A673 (cell line): Measurements from ENCODE around the gene RSPH3. TPM values are rescaled to one million over a fixed set of nuclear protein-coding genes. Genes with fewer than 3 reads are reported as not detected.
A peak's percentile ranks its signal among the peaks of the same experiment; 100 is the strongest.

ENCODE experiments used
- BruUV-seq: library from RNA; stranded (reverse); fragments of 400-500 nt; replicated peaks from 2 replicates; lab custom pipeline; 2021; lab: Mats Ljungman, UMichigan
- CTCF ChIA-PET: fragments of 300-600 bp; sonication (Branson Sonifier 250); formaldehyde crosslinking; loops from one replicate; lab custom pipeline; 2022; ENCODE audit warnings: antibody characterized with exemption; lab: Charles Lee
- POLR2A ChIA-PET: fragments of 300-600 bp; sonication (Branson Sonifier 250); formaldehyde crosslinking; loops from one replicate; lab custom pipeline; 2022; ENCODE audit warnings: antibody characterized with exemption; ENCODE audit not compliant: low non-redundant PET; lab: Charles Lee
- DNase-seq: peaks from one replicate; pipeline ENCODE4 v3.0.0-alpha.2; 2015; ENCODE audit warnings: low spot score
- H3K27ac ChIP-seq: fragments of 200-600 bp; sonication (generic); 2 replicates; pipeline ENCODE4 v1.5.1; 2016; ENCODE audit warnings: mixed run types, low read depth, mild to moderate bottlenecking, mixed read lengths, antibody characterized with exemption, low read length; ENCODE audit not compliant: poor library complexity, severe bottlenecking
- H3K27me3 ChIP-seq: fragments of 200-600 bp; sonication (generic); replicated peaks from 2 replicates; pipeline ENCODE4 v1.6.1; 2017; ENCODE audit warnings: mixed run types, low read depth, mild to moderate bottlenecking, mixed read lengths, antibody characterized with exemption, low read length; ENCODE audit not compliant: insufficient read depth, poor library complexity
- H3K36me3 ChIP-seq: fragments of 200-600 bp; sonication (generic); 2 replicates; pipeline ENCODE4 v1.6.1; 2016; ENCODE audit warnings: mixed run types, mild to moderate bottlenecking, mixed read lengths, antibody characterized with exemption, low read length; ENCODE audit not compliant: insufficient read depth, poor library complexity, severe bottlenecking
- H3K4me1 ChIP-seq: fragments of 200-600 bp; sonication (generic); 2 replicates; pipeline ENCODE4 v1.6.1; 2017; ENCODE audit warnings: mixed run types, mild to moderate bottlenecking, mixed read lengths, antibody characterized with exemption, low read length; ENCODE audit not compliant: insufficient read depth, poor library complexity, severe bottlenecking
- H3K4me3 ChIP-seq: fragments of 200-600 bp; sonication (generic); 2 replicates; pipeline ENCODE4 v1.5.1; 2016; ENCODE audit warnings: low read depth, mixed run types, mild to moderate bottlenecking, mixed read lengths, low read length; ENCODE audit not compliant: poor library complexity, severe bottlenecking
- H3K9me3 ChIP-seq: fragments of 200-600 bp; sonication (generic); 2 replicates; pipeline ENCODE4 v1.6.1; 2016; ENCODE audit warnings: mixed run types, low read depth, mild to moderate bottlenecking, mixed read lengths, antibody characterized with exemption, low read length; ENCODE audit not compliant: poor library complexity, severe bottlenecking
- EZH2 ChIP-seq: fragments of 200-600 bp; sonication (generic); IDR thresholded peaks from 2 replicates; pipeline ENCODE4 v1.6.1; 2017; ENCODE audit warnings: borderline replicate concordance, low read depth, mild to moderate bottlenecking, mixed read lengths, antibody characterized with exemption, low read length; ENCODE audit not compliant: poor library complexity, severe bottlenecking
- intact Hi-C: fragments of 100-400 bp; cut with micrococcal nuclease; formaldehyde crosslinking; loops from one replicate; pipeline ENCODE4 v1.10.0; 2022; ENCODE audit not compliant: unreplicated experiment
- total RNA-seq: library from RNA; stranded (reverse); gene quantifications from 2 replicates; pipeline ENCODE4 v1.2.3, GENCODE V29; 2021
- TF ChIP-seq, protein P1 (sequence below): fragments of 300-800, 200-600 bp; sonication (generic); conservative IDR thresholded peaks from 2 replicates; pipeline ENCODE4 v1.5.1; 2017; ENCODE audit warnings: low read depth, mild to moderate bottlenecking, antibody characterized with exemption, low read length, moderate library complexity, mixed read lengths

Gene RSPH3
- total RNA-seq, 1 experiment from 2014 or later: 4.0 TPM

DNA sequence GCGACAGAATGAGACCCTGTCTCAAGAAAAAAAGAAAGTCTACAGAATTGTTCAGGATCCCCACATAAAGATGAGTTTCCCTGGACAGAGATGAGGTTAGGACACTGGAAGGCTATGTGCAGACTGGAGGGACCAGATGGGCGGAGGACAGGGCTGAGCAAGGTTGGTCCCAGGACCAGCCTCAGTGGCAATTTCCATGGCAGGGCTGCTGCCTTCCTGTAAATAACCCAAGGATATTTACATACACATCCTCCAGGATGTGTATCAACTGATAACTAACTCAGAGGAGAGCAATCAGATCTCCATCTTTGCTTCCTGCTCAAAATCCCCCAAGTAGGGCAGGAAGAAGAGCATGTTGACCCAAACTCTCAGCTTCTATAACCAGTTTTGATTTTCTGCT lies 58.8 kb downstream of the RSPH3 start:
- H3K27me3 ChIP-seq: no peaks in the 10 kb centered on the region
- no peak overlapping the region for H3K27ac ChIP-seq
- intact Hi-C loops: no loop called here
- CTCF ChIA-PET: no interaction called here
- DNase-seq: no peak
- H3K4me1 ChIP-seq: no peaks in the 10 kb centered on the region
- POLR2A ChIA-PET: no interaction called here
- no peaks in the 10 kb centered on the region for H3K36me3 ChIP-seq
- BruUV-seq: no TSS peak
- H3K9me3 ChIP-seq: no peaks in the 10 kb centered on the region
- TF ChIP-seq EZH2: no peak
- TF ChIP-seq, protein P1, sequence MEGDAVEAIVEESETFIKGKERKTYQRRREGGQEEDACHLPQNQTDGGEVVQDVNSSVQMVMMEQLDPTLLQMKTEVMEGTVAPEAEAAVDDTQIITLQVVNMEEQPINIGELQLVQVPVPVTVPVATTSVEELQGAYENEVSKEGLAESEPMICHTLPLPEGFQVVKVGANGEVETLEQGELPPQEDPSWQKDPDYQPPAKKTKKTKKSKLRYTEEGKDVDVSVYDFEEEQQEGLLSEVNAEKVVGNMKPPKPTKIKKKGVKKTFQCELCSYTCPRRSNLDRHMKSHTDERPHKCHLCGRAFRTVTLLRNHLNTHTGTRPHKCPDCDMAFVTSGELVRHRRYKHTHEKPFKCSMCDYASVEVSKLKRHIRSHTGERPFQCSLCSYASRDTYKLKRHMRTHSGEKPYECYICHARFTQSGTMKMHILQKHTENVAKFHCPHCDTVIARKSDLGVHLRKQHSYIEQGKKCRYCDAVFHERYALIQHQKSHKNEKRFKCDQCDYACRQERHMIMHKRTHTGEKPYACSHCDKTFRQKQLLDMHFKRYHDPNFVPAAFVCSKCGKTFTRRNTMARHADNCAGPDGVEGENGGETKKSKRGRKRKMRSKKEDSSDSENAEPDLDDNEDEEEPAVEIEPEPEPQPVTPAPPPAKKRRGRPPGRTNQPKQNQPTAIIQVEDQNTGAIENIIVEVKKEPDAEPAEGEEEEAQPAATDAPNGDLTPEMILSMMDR: no peak
- H3K4me3 ChIP-seq: no peak overlapping the region

DNA sequence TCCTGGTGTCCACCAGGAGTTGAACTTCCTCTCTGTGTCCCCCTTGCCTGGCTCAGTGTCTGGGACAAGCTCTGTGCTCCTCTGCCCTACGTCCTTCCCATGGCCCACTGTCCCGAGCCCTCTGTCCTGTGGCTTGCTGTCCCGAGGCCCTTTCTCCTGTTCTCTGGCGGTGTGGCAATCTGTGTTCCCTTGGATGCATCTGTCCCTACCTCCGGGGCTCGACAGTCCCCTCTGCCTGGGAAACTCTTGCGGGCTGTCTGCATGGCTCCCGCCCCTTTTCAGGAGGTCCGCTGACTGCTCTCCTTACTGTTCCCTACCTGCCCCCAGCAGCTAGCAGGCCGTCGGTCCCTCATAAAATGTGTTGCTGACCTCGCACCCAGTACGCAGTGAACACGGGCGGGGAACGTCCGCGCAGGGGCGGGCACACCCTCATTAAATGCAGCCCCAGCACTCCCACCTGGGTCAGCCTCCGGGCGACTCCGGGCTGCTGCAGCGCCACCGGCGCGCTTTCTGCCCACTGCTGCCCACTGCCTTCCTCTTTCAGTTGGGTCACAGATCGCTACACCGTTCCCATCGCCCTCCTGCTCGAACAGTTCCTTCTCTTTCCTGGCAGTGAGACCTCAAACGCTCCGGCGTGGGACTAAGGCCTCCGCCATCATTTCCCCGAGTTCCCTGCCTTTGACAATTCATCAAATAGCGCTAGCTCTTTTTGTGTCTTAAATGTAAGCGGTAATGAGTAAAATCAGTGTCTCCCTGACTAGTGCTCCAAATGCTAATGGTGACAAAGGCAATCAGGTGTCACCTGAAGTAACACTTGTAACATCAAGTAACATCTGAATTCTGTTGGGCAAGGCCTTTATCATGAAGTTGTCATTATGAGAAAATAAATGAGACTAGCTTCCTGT lies 60.5 kb downstream of the RSPH3 start:
- intact Hi-C loops: no loop called here
- TF ChIP-seq, protein P1: no peak
- no peak for TF ChIP-seq EZH2
- Histone ChIP-seq H3K36me3 (no peaks in the 10 kb centered on the region), H3K9me3 (no peaks in the 10 kb centered on the region), H3K4me3 (no peak overlapping the region), H3K4me1 (no peaks in the 10 kb centered on the region), H3K27ac (no peak overlapping the region), H3K27me3 (no peaks in the 10 kb centered on the region)
- BruUV-seq: no TSS peak
- no peak for DNase-seq
- ChIA-PET CTCF (no interaction called here), POLR2A (no interaction called here)

DNA sequence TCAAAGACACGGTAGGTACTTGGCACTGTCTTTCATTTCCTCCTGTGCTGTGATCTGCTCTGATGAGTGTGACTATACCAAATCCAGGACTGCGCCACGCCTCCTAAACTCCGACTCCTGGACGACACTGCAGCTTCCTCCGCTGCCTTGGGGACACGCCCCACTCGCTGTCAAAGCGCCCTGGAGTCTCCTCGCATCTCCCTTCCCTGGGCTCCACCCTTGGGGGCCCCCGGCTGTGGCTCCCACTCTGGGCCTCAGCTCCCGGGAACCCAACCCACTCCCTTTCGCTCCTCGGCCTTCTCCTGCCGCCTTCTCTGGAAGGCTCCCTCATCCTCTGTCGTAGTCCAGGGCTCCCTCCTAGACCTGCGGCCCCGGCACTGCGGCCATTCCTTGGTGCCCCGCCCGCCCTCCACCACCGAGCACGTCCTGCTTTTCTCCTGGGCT lies 61.2 kb downstream of the RSPH3 start:
- DNase-seq: peak; percentile 28
- Histone ChIP-seq H3K4me1 (no peaks in the 10 kb centered on the region), H3K27ac (no peak overlapping the region), H3K4me3 (no peak overlapping the region), H3K36me3 (no peaks in the 10 kb centered on the region), H3K27me3 (no peaks in the 10 kb centered on the region), H3K9me3 (no peaks in the 10 kb centered on the region)
- ChIA-PET CTCF (no interaction called here), POLR2A (no interaction called here)
- intact Hi-C loops: no loop called here
- TF ChIP-seq, protein P1: no peak
- TF ChIP-seq EZH2: no peak
- BruUV-seq: no TSS peak
